Omental fat pad (tissue), 4 donors: ENCODE data around the gene UBE2O. TPM values are rescaled to one million over a fixed set of nuclear protein-coding genes. Genes with fewer than 3 reads are reported as not detected.
"Not testable (repeated sequence)": the region's sequence is repeated elsewhere in the genome, so short reads cannot be mapped to it uniquely, and the experiment has no call there.

ENCODE experiments used
- ATAC-seq: fragments of 150-250 bp; one replicate; pipeline ENCODE4 v1.9.1; 2016; ENCODE audit warnings: mild to moderate bottlenecking, moderate library complexity; ENCODE audit not compliant: low FRiP score
- DNase-seq: peaks from one replicate; pipeline ENCODE4 v3.0.0-alpha.2; 2019; ENCODE audit warnings: low spot score
- CTCF ChIP-seq, 3 donors: fragments of 450-650 bp; IDR thresholded peaks; one replicate each; pipeline ENCODE4 v1.5.1; 2016 to 2017; ENCODE audit warnings: antibody characterized with exemption in 3 of 3, mild to moderate bottlenecking in 3 of 3, moderate library complexity in 2 of 3
- total RNA-seq, 4 donors: library from RNA; depleted of rRNA; stranded (reverse); fragments of >200 nt; gene quantifications; one replicate each; pipeline ENCODE4 v1.1.0, GENCODE V29; 2016

Gene UBE2O
- total RNA-seq, 4 donors from 2014 or later = 12.5 to 27.5 (median 20.0) TPM

- no peak for TF ChIP-seq CTCF (IDR thresholded peaks at IDR 0.05)
- DNase-seq = no peak
- no peak for ATAC-seq
These were observed 101.4 kb downstream of the UBE2O start for GRCh38 chr17:76351526-76352071.

GRCh38 chr17:76350463-76350862 lies 102.5 kb downstream of the UBE2O start:
- no peak for TF ChIP-seq CTCF (IDR thresholded peaks at IDR 0.05)
- ATAC-seq (no peak), DNase-seq (no peak)

- not testable (repeated sequence) for DNase-seq, ATAC-seq
These were observed 106.0 kb downstream of the UBE2O start for GRCh38 chr17:76346936-76347335.

- no peak for DNase-seq
- no peak for ATAC-seq
- no peak for TF ChIP-seq CTCF (IDR thresholded peaks at IDR 0.05)
These were observed 107.5 kb downstream of the UBE2O start for GRCh38 chr17:76345377-76345974.

- no peak for ATAC-seq
- no peak for TF ChIP-seq CTCF (IDR thresholded peaks at IDR 0.05)
- no peak for DNase-seq
These were observed 109.8 kb downstream of the UBE2O start for GRCh38 chr17:76343106-76343505.

- DNase-seq (no peak), ATAC-seq (no peak)
- no peak for TF ChIP-seq CTCF (IDR thresholded peaks at IDR 0.05)
These were observed 111.7 kb downstream of the UBE2O start for GRCh38 chr17:76341301-76341700.

Other genes starting within 250 kb of the UBE2O start
- 10 to 100 TPM in 3 of 4 donors, 1 to 10 TPM in 1; 8.4 to 23.5 (median 17.4) TPM for gene RNF157, start 212.7 kb downstream of the UBE2O start, total RNA-seq
- 10 to 100 TPM in 2 of 4 donors, 1 to 10 TPM in 2; 7.0 to 25.9 (median 13.7) TPM for gene UBALD2, start 187.8 kb downstream of the UBE2O start, total RNA-seq
- 1 to 10 TPM; 1.2 to 1.8 (median 1.6) TPM for gene QRICH2, start 144.9 kb downstream of the UBE2O start, total RNA-seq
- 10 to 100 TPM; 31.3 to 80.4 (median 53.7) TPM for gene PRPSAP1, start 99.2 kb downstream of the UBE2O start, total RNA-seq
- 100 to 1,000 TPM in 1 of 4 donors, 10 to 100 TPM in 2, 1 to 10 TPM in 1; 8.7 to 107 (median 17.5) TPM for gene SPHK1, start 68.5 kb downstream of the UBE2O start, total RNA-seq
- gene AANAT, start 14.5 kb upstream of the UBE2O start, total RNA-seq = not detected
- gene RHBDF2, start 48.3 kb upstream of the UBE2O start, total RNA-seq = 10 to 100 TPM; 29.9 to 77.9 (median 56.7) TPM
- gene CYGB, start 84.6 kb upstream of the UBE2O start, total RNA-seq = 10 to 100 TPM; 18.9 to 46.2 (median 35.2) TPM
- gene PRCD, start 86.9 kb upstream of the UBE2O start, total RNA-seq = 10 to 100 TPM in 1 of 4 donors, 1 to 10 TPM in 3; 2.3 to 20.0 (median 3.5) TPM
- 10 to 100 TPM in 2 of 4 donors, 1 to 10 TPM in 2; 4.2 to 12.1 (median 9.7) TPM for gene ST6GALNAC2, start 132.7 kb upstream of the UBE2O start, total RNA-seq
- gene ST6GALNAC1, start 190.6 kb upstream of the UBE2O start, total RNA-seq = 1 to 10 TPM in 3 of 4 donors, under 1 TPM in 1; 0.46 to 4.6 (median 1.9) TPM